ENCODE data around the gene RPL23.
"Not testable (repeated sequence)": the region's sequence is repeated elsewhere in the genome, so short reads cannot be mapped to it uniquely, and the experiment has no call there.

GRCh38 chr17:38855101-38855714 lies 1.7 kb upstream of the RPL23 start:
- TF ChIP-seq, protein P1, sequence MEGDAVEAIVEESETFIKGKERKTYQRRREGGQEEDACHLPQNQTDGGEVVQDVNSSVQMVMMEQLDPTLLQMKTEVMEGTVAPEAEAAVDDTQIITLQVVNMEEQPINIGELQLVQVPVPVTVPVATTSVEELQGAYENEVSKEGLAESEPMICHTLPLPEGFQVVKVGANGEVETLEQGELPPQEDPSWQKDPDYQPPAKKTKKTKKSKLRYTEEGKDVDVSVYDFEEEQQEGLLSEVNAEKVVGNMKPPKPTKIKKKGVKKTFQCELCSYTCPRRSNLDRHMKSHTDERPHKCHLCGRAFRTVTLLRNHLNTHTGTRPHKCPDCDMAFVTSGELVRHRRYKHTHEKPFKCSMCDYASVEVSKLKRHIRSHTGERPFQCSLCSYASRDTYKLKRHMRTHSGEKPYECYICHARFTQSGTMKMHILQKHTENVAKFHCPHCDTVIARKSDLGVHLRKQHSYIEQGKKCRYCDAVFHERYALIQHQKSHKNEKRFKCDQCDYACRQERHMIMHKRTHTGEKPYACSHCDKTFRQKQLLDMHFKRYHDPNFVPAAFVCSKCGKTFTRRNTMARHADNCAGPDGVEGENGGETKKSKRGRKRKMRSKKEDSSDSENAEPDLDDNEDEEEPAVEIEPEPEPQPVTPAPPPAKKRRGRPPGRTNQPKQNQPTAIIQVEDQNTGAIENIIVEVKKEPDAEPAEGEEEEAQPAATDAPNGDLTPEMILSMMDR (IDR thresholded peaks at IDR 0.05; ENCODE audit: poor library complexity), result not testable (repeated sequence)
- not testable (repeated sequence) for TF ChIP-seq EZH2phosphoT487 (IDR thresholded peaks at IDR 0.05; ENCODE audit: low read depth, severe bottlenecking, unreplicated experiment)

Measured in hepatocyte (in vitro differentiated cells).